Measurements from ENCODE around the gene RBFOX1.

The RBFOX1 gene

DNA sequence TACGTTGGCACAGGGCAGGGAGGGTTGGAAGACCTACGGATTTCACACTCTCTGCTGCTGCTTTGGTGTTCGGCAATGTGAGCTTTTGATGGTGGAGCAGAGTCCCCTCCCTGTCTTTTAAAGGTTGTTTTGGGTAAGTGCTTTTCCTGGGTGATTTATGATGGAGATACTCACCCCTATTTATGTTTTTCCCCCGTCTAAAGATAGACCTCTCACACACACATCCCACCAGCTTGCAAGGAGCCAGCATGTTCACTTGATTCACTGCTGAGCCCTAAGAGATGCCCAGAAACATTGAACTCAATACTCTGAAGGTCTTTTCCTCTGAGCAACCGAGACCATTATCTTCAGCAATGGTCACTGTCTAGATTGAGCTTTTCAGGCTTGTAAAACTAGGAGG is 8.3 kb downstream of the RBFOX1 start:
- no peak overlapping the region for H3K27ac ChIP-seq
- no peak overlapping the region for H3K4me3 ChIP-seq (ENCODE audit: low read depth, low read length)
- H3K27me3 ChIP-seq (replicated peaks): no peaks in the 10 kb centered on the region
- no peaks in the 10 kb centered on the region for H3K36me3 ChIP-seq (replicated peaks)
- no peak for DNase-seq
- in situ Hi-C loops (cut with HindIII; ENCODE audit: low pct_ligation_motif_present, low sequenced_read_pairs): no loop called here
- no peak for TF ChIP-seq CTCF (IDR thresholded peaks at IDR 0.05; ENCODE audit: low read depth, low read length, missing control alignments)

GRCh38 chr16:7342598-7342997 is 10.0 kb downstream of the RBFOX1 start:
- DNase-seq: no peak
- no peaks in the 10 kb centered on the region for H3K36me3 ChIP-seq (replicated peaks)
- H3K27me3 ChIP-seq (replicated peaks): no peaks in the 10 kb centered on the region
- no peak for TF ChIP-seq CTCF (IDR thresholded peaks at IDR 0.05; ENCODE audit: low read depth, low read length, missing control alignments)
- H3K27ac ChIP-seq: no peak overlapping the region
- in situ Hi-C loops (cut with HindIII; ENCODE audit: low pct_ligation_motif_present, low sequenced_read_pairs): no loop called here
- no peak overlapping the region for H3K4me3 ChIP-seq (ENCODE audit: low read depth, low read length)

DNA sequence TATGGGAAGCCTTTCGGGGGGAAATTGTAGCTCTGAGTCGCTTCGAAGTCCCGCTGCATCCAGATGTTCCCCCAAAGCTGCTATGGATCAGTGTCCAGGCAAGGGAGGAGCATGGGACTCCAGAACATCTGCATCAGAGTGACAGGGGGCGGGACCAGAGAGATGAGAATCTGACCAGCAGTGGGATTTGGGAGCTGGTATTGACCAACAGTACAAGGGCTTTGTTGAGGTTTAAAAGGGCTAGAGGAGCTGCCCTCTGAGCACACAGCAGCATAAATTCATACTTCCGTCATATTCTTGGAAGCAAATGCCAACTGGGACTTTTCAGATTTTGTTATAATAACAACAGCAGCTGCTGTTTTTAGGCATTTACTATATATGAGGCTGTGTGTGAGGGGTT is 10.6 kb downstream of the RBFOX1 start:
- Histone ChIP-seq H3K27ac (no peak overlapping the region), H3K36me3 (replicated peaks) (no peaks in the 10 kb centered on the region), H3K27me3 (replicated peaks) (no peaks in the 10 kb centered on the region), H3K4me3 (ENCODE audit: low read depth, low read length) (no peak overlapping the region)
- DNase-seq: no peak
- in situ Hi-C loops (cut with HindIII; ENCODE audit: low pct_ligation_motif_present, low sequenced_read_pairs): no loop called here
- TF ChIP-seq CTCF (IDR thresholded peaks at IDR 0.05; ENCODE audit: low read depth, low read length, missing control alignments): no peak

- H3K27me3 ChIP-seq (replicated peaks): no peaks in the 10 kb centered on the region
- H3K4me3 ChIP-seq (ENCODE audit: low read depth, low read length): no peak overlapping the region
- no peak for TF ChIP-seq CTCF (IDR thresholded peaks at IDR 0.05; ENCODE audit: low read depth, low read length, missing control alignments)
- no peak overlapping the region for H3K27ac ChIP-seq
- no peaks in the 10 kb centered on the region for H3K36me3 ChIP-seq (replicated peaks)
- in situ Hi-C loops (cut with HindIII; ENCODE audit: low pct_ligation_motif_present, low sequenced_read_pairs): no loop called here
- no peak for DNase-seq
Observed at GRCh38 chr16:7344830-7345780, 12.5 kb downstream of the RBFOX1 start.

- no peaks in the 10 kb centered on the region for H3K27me3 ChIP-seq (replicated peaks)
- DNase-seq: no peak
- in situ Hi-C loops (cut with HindIII; ENCODE audit: low pct_ligation_motif_present, low sequenced_read_pairs): no loop called here
- no peaks in the 10 kb centered on the region for H3K36me3 ChIP-seq (replicated peaks)
- H3K27ac ChIP-seq: no peak overlapping the region
- TF ChIP-seq CTCF (IDR thresholded peaks at IDR 0.05; ENCODE audit: low read depth, low read length, missing control alignments): no peak
- H3K4me3 ChIP-seq (ENCODE audit: low read depth, low read length): no peak overlapping the region
Observed at GRCh38 chr16:7350806-7351205, 18.2 kb downstream of the RBFOX1 start.

Data from brain microvascular endothelial cell (primary cell).